GM21367 (cell line): ENCODE data around the gene EIF3I.

Experiments
- ATAC-seq: cut with Tn5 transposase; IDR thresholded peaks from one replicate; pipeline ENCODE4 v1.9.1; 2021; ENCODE audit not compliant: unreplicated experiment

Gene EIF3I

GRCh38 chr1:32198237-32199042 is 23.8 kb upstream of the EIF3I start:
- no peak for ATAC-seq

DNA sequence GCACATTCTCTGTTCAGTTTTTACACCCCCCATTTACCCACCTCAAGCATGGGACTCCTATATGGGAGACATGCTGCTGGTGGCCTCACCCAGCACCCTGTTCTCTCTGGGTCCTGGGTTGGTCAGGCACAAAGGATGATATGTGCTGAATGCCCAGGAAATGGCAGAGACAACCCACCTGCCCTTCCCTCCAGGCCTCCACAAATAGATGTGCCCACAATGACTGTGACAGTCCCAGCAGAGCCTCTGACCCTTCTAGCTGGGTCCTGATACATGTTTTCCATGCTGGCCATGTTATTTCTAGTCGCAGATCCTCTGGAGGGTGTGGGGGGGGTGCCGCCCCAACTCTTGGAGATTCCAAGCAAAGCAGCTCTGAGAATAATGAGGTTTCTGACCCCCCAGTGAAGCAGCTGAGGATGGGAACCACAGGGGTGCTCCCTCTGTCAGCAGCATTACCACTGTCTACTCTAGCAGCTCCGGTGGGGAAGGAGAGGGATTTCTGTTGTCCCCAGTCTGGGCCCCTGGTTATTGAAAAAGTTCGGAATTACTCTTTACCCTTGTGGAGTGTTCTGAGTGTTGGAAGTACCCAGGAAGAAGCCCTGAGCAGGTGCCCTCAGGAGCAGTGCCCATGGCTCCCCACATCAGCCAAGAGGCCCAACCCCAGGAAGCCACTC is 23.0 kb upstream of the EIF3I start:
- ATAC-seq: no peak

DNA sequence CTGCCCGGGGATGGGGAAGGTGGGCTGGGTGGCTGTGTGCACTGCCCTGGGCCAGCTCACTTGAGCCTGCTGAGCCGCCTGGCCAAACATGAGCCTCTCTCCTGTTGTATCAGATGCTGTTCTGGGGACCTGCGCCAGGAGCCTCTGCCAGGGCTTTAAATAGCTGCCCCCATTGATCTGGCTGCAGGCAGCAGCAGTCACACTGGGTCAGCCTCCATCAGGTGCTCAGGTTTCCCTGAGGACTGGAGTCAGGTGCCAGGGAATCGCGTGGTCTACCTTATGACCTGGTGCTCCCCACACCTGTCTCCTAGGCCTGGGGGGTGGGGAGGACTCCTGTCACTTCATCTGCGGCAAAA is 22.5 kb upstream of the EIF3I start:
- ATAC-seq: no peak

DNA sequence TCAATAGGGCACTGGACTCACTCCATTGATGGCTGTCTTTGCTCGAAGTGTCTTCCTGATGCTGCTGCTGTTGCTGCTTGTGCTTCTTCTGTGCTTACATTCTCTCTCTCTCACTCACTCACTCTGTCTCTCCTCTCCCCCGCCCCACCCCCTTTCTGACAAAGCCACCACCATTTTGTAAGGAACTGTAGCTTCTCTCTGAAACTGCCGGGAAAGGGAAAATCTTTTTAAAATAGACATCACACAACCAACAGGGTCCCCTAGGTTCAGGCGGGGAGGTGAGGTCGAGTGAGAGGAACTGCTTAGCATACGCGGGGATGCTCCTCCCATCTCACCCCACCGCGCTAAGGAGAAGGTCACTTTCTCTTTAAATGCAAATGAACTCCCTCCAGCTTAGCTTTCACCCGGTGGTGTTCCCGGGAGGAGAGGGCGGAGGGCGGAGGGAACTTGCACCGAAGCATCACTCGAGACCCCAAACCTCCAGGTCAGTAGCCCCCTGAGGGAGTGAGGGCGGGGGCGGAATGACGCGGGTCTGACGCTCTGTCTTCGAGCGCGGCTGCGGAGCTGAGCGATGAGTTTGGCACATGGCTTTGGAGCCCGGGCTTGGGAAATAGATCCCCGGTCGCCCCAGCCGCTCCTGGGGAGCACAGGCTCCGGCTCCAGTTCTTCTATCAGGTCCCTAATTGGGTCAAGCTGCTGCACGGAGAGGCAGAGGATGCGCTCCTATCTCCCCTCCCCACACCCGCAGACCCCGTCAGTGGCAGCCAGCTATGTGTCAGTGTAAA is 21.8 kb upstream of the EIF3I start, which contains the start of gene CCDC28B:
Gene CCDC28B, plus strand, starts transcription at position 370 of the 785 bp plus-strand sequence. CDS start 1,341 bp downstream, outside the sequence.
- no peak for ATAC-seq

GRCh38 chr1:32201011-32201855 is 21.0 kb upstream of the EIF3I start:
- no peak for ATAC-seq

DNA sequence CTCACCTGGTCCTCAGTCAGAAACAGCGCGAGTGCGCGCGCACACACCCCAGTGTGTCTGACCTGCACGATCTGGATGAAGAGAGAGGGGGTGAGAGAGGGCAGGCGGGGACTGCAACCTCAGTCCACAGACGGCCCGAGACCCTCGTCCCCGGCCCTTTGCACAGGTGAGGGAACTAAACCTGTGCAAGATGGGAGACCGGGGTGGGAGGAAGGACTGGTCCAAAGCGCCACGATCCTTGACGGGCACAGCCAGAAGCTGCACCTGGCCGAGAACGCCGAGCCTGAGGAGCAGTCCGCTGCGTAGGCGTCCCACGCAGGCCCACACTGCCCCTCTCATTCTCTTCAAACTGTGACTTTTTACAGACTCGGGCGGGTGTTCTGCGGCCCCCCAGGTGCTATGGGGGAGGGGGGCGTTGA is 17.3 kb upstream of the EIF3I start:
- no peak for ATAC-seq

DNA sequence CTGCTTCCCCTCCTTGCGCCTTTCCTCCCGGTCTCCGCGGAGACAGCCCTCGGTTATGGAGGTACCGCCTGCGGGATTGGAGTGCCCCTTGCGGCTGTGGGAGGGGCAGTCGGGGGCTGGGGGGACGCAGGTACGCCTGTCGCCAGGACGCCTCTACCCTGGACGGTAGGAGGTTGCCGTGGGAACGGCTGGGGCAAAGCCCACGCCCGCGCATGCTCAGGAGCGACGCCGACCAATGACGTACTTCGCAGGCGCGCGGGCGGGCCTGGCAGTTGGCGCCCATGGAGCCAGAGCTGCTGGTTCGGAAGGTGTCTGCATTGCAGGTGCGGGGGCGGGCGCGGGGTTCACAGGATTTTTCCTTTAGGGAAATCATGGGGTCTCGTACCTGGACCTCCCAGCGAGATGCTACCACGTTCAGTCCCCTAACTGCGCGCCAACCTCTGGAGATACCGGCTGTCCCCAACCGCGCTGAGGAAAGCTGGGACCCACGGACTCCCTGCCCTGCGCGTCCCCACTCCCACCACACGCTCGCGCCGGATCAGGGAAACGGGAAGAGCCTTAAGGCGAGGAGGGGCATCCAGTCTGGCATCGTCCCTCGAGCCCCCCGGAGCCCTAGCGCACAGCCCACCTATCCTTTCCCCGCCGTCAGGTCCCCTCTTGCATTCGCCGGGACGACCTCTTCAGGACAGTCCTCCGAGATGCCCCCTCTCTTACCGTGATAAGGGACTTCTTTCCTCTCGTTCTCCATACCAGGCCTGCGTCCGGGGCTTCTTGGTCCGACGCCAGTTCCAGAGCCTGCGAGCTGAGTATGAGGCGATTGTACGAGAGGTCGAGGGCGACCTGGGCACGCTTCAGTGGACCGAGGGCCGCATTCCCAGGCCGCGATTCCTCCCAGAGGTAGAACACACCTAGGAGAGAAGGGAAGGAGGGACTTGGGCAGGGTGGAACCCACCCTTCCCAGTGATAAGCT is 16.5 kb upstream of the EIF3I start, which contains the start of gene IQCC:
Gene IQCC, plus strand, starts transcription at position 271 of the 970 bp plus-strand sequence. Its CDS starts 11 bp downstream, at position 282.
- ATAC-seq: peak; percentile 39

DNA sequence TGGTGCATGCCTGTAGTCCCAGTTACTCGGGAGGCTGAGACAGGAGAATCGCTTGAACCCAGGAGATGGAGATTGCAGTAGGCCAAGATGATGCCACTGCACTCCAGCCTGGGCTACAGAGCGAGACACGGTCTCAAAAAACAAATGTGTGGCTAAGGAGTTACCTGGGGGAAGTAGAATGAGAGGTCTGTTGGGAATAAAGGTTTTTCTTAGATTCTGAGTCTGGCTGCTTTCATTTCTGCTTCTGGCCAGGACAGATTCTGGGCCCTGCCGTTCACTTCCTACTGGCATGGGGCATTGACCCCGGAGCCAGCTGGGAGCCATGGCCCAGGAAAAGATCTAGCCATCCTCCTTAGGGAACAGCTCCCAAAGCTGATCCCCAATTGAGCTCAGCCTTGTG is 13.7 kb upstream of the EIF3I start:
- no peak for ATAC-seq

DNA sequence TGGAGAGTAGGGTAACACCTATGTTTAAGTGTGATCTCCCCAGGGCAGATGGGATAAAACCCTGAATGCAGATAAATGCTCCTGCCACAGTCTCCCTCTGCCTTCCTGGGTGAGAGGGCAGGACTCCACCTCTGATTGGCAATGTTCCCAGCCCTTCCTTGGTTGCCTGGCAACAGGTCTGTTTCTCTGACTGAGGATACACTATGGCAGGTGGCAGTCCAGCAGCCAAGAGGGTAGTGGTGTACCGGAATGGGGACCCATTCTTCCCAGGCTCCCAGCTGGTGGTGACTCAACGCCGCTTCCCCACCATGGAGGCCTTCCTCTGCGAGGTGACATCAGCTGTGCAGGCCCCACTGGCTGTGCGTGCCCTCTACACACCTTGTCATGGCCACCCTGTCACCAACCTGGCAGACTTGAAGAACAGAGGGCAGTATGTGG is 13.3 kb upstream of the EIF3I start, which contains the start of gene DCDC2B:
Gene DCDC2B, plus strand, starts transcription at position 199 of the 438 bp plus-strand sequence. Its CDS starts 5 bp downstream, at position 204.
- ATAC-seq: no peak

GRCh38 chr1:32215629-32216480 is 6.4 kb upstream of the EIF3I start:
- no peak for ATAC-seq

DNA sequence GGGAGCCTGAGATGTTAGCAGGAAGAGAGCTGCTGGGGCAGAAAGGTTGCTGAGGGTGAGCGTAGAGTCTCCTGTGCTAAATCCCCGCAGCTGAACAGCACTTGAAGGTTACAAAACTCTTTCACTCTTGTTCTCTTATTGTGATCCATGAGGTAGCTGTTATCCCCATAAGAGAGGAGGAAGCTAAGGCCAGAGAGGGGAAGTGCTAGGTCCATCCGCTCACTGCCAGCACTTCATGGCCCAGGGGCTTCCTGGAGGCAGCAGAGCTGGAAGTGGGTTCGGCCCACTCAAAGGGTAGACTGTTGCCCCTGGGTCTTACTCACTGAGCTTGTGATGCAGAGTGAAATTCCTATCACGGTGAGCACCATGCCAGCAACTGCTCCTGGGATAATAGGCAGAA is 5.6 kb upstream of the EIF3I start:
- no peak for ATAC-seq

DNA sequence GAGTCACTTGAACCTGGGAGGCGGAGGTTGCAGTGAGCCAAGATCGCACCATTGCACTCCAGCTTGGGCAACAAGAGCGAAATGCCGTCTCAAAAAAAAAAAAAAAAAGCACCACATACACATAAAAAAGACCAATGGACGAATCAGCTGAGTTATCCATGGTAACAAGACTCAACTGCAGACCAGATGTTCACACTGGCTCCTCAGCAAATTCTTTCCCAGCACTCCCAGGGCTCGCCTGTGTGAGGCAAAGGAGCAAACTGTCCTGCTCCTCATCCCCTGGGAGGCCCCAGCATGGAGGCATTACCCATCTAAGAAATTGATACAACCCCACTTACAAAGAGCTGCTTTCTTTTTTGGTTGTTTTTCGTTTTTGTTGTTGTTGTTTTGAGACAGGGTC is 3.2 kb upstream of the EIF3I start:
- no peak for ATAC-seq

GRCh38 chr1:32220746-32221580 is 1.2 kb upstream of the EIF3I start:
- no peak for ATAC-seq

DNA sequence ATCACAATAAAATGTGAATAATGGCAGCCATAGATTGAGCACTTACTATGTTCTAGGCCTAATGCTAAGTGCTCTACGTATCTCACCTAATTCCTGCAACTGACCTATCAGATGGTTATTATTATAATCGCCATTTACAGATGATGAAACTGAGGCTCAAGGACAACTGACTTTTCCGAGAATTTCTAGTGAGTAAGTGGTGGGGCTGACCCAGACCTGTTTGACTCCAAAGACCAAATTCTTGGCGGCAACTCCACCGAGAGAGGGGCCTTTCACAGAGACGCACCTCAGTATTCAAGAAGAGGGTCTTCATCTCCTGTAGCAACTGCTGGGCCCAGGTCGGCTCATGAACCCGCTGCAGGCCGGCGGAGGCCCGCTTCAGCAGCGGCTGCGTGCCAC is 627 bp upstream of the EIF3I start:
- ATAC-seq: no peak

DNA sequence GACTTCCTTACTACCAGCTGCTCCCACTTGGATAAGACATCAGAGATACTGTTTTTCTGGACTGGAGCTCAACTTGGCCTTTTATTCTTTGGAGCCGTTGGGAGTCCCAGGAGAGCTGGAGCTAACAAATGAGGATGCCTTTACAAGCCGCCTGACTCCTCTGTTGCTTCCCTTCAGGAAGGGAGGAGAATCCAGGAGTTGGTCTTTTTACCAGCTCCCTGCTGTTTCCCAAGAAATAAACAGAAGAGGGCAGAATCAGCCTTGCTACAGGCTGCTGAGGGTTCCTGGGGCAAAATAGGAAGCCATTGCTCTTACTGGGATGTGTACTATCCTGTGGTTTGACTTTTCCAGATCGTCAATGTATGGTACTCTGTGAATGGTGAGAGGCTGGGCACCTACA is 1.5 kb downstream of the EIF3I start:
- no peak for ATAC-seq

GRCh38 chr1:32224285-32224684 is 2.1 kb downstream of the EIF3I start:
- no peak for ATAC-seq

DNA sequence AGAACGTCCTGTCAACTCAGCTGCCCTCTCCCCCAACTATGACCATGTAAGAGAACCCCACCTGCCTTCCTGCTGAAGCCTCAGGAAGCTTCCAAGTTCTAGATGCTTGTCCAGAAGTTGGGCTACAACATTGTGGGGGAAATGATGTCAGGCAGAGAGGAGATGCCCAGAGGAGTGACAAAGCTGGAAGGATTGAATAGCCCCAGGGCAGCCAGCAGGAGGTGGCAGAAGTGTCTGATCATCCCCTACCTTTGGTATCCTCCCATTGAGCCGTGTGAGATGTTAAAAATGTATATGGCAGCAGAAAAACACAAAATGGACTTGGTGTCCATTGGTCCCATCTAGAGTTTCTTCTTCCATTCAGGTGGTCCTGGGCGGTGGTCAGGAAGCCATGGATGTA is 6.6 kb downstream of the EIF3I start:
- no peak for ATAC-seq
